Stimulated activated CD8-positive, alpha-beta memory T cell treated with anti-CD3 and anti-CD28 coated beads, Interleukin-4, amount 100 ng/mL, for 4 hours (primary cell): ENCODE measurements around the gene GALNT10.

ENCODE experiments used
- DNase-seq, 2 donors: peaks; one replicate each; pipeline ENCODE4 v3.0.0-alpha.2; 2020; ENCODE audit warnings: low read depth in 2 of 2, low spot score in 1 of 2

The GALNT10 gene

DNA sequence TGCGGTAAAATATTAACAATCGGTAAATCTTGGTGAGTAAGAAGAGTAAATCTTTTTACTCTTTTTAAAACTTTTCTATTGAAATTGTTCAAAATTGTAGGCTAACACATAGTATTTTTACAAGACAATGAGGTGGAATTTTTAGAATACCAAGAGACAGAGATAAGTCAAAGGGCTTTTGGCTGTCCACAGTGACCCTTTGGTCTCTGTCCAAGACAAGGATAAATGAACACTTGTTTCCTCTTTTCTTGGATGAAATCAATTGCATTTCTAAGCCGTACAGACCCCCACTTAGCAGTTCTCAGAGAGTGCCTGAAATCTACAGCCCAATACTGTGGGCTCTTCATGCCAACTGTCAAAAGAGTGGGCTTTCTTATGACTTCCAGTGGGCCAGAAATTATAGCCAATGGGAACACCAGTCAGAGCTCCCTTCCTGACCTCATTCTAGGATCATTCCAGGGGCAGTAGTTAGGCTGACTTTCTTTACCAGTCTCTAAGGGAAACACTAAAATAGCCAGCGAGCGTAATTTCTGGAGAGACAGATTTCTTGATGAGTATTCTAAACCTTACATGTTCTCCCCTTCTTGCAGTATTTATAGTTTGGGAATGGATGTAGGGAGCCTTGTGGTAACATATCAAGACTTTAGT, 74.1 kb downstream of the GALNT10 start:
- no peak for DNase-seq

GRCh38 chr5:154265197-154265773, 74.8 kb downstream of the GALNT10 start:
- no peak for DNase-seq

- DNase-seq = no peak
Observed at GRCh38 chr5:154267516-154267915, 77.0 kb downstream of the GALNT10 start.

GRCh38 chr5:154268073-154268472, 77.5 kb downstream of the GALNT10 start:
- no peak for DNase-seq

DNA sequence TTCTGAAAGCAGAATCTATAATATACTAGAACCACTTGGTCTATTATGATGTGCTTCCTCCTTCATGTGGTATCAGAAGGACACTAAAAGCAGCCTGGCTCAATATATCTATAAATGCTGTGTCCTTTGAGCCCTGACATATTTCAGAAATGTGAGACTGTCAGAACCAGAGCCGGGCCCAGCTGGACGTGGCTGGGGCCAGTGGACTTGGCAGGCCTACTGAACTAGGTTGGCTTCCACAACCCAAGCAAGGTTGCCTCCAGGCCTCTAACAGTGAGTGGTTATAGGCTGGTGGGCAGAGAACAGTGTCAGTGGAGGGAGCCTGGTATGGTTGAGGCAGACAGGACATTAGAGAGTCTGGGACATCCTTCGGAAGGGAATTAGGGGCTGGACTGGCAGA, 78.9 kb downstream of the GALNT10 start:
- DNase-seq = no peak

GRCh38 chr5:154271466-154271865, 80.9 kb downstream of the GALNT10 start:
- DNase-seq = no peak

- DNase-seq = no peak
Observed at GRCh38 chr5:154271936-154272514, 81.5 kb downstream of the GALNT10 start.

- no peak for DNase-seq
Observed at GRCh38 chr5:154273028-154273617, 82.6 kb downstream of the GALNT10 start.

GRCh38 chr5:154273963-154274827, 83.7 kb downstream of the GALNT10 start:
- no peak for DNase-seq

DNA sequence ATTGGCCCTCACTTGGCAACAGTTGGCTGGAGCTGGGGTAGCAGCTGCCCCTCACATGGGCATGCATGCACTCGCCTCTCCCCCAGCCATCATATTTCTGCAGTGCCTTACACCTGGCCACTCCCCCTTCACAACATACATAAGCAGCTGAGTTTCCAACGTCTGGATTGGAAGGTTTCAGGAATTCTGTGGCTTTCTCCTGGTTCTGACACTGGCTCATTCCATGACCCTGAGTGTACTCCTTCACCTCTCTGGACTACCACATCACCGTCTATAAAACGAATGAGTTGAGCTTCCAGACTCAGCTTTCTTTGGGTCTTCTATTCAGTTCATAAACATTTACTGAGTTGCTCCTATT, 84.3 kb downstream of the GALNT10 start:
- no peak for DNase-seq

- no peak for DNase-seq
Observed at GRCh38 chr5:154275566-154275965, 85.0 kb downstream of the GALNT10 start.

DNA sequence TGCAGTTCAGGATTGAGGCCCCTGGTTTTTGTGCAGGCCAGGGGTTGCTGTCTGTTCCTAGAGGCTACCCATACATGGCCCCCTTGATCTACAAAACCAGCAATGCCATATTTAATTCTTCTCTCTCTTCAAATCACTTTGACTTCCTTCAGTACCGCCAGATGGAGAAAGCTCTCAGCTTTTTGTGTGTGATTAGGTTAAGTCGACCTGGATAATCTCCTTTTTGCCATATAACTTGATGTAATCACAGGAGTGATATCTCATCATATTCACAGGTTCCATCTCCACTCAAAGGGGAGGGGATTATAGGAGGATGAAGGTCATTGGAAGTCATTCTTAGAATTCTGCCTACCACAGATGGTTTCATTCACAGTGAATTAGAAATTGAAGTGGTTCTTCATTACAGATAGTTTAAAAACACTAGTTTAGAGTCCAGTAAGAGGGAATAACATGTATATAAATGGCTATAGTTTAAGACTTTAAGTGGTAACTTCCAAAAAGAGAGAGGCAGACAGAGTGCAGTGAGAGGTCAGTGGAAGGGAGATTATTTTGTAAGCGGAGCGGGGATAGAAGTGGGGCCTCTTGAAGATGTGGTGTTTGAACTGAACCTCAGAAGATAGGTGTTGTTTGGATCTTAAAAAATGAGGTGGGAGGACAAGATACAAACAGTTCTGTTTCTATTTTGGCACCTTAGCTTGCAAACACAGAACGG, 85.9 kb downstream of the GALNT10 start:
- DNase-seq = no peak

DNA sequence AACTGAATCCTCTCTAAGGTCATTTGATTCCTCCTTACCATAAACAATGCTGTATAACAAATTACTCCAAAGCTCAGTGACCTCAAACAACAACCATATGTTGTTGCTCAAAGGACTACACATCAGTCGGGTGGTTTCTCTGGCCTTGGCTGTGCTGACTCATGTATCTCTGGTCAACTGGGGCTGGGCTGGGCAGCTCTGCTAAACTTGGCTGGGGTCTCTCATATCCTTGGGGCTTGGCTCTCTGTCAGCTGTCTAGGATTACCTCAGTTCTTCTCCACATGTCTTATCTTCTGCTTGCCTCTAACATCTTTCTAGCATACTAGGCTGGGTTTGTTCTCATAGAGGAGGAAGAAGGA, 86.4 kb downstream of the GALNT10 start:
- DNase-seq = no peak

DNA sequence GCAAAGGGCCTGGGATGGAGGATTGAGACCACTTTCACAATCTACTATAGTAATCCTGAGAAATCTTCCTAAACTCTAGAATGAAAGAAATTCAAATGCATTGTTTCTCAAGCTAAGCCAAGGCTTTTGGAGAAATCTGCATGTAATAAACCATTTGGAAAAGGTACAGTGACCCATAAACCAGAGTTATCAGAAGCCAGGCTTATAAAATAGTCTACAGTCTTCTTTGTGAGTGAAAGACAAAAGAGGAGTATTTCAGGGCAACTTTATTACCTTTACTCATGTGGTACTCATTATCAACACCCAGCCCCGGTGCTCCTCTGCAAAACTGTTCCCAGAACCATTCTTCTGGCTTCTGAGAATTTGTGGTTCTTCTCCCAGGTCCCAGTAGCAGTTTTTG, 87.0 kb downstream of the GALNT10 start:
- no peak for DNase-seq

GRCh38 chr5:154278186-154278585, 87.7 kb downstream of the GALNT10 start:
- no peak for DNase-seq

- DNase-seq = no peak
Observed at GRCh38 chr5:154278908-154279307, 88.4 kb downstream of the GALNT10 start.

DNA sequence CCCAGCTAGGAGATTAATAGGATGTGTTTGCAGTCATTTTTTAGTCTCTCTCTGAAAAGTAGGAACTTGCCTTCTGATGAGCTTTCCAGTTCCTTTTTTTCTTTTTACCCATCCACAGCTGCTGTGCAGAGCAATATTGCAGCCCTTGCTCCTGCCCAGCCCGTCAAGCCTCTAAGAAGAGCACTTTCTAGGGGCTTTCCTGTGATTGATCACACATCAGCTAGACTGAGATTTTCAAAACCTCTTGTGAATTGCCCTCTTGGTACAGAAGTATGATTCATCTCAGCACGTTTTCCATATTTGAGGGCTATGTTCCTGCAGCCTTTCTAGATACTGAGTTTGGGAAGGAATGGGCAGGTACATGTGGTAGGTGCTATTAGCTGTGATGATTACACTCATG, 93.9 kb downstream of the GALNT10 start:
- DNase-seq = no peak

- DNase-seq = no peak
Observed at GRCh38 chr5:154285661-154286408, 95.3 kb downstream of the GALNT10 start.

- no peak for DNase-seq
Observed at GRCh38 chr5:154286557-154286956, 96.0 kb downstream of the GALNT10 start.

- no peak for DNase-seq
Observed at GRCh38 chr5:154287136-154287535, 96.6 kb downstream of the GALNT10 start.
